HG03520 (cell line): ENCODE results near the gene IKBKE.

Experiments used
- ATAC-seq: cut with Tn5 transposase; IDR thresholded peaks from one replicate; pipeline ENCODE4 v1.9.1; 2021; ENCODE audit warnings: mild to moderate bottlenecking, moderate library complexity; ENCODE audit not compliant: unreplicated experiment

IKBKE gene

GRCh38 chr1:206469933-206470691 lies at the start of gene IKBKE:
Gene IKBKE, plus strand, starts transcription at chr1:206470476. Its CDS starts 2,752 bp downstream, at chr1:206473228.
- peak; percentile 47 for ATAC-seq

- no peak for ATAC-seq
Measured at GRCh38 chr1:206421616-206422340, 48.5 kb upstream of the IKBKE start.

GRCh38 chr1:206422525-206422924 lies 47.8 kb upstream of the IKBKE start:
- ATAC-seq = no peak

- no peak for ATAC-seq
Measured at GRCh38 chr1:206427291-206427690, 43.0 kb upstream of the IKBKE start.

- ATAC-seq = no peak
Measured at GRCh38 chr1:206429421-206429820, 40.9 kb upstream of the IKBKE start.

GRCh38 chr1:206430031-206430983 lies 40.0 kb upstream of the IKBKE start:
- ATAC-seq = peak; percentile 96

- no peak for ATAC-seq
Measured at GRCh38 chr1:206435445-206435844, 34.8 kb upstream of the IKBKE start.

- no peak for ATAC-seq
Measured at GRCh38 chr1:206438554-206438953, 31.7 kb upstream of the IKBKE start.

GRCh38 chr1:206439205-206439604 lies 31.1 kb upstream of the IKBKE start:
- ATAC-seq = no peak

- ATAC-seq = no peak
Measured at GRCh38 chr1:206441336-206441967, 28.8 kb upstream of the IKBKE start.

- no peak for ATAC-seq
Measured at GRCh38 chr1:206442101-206442500, 28.2 kb upstream of the IKBKE start.

GRCh38 chr1:206445116-206445515 lies 25.2 kb upstream of the IKBKE start:
- no peak for ATAC-seq

GRCh38 chr1:206445911-206446356 lies 24.3 kb upstream of the IKBKE start:
- ATAC-seq = no peak

- ATAC-seq = no peak
Measured at GRCh38 chr1:206446688-206447421, 23.4 kb upstream of the IKBKE start.

GRCh38 chr1:206447422-206447765 lies 22.9 kb upstream of the IKBKE start:
- no peak for ATAC-seq

- ATAC-seq = no peak
Measured at GRCh38 chr1:206447792-206448191, 22.5 kb upstream of the IKBKE start.

GRCh38 chr1:206448471-206448870 lies 21.8 kb upstream of the IKBKE start:
- no peak for ATAC-seq

- ATAC-seq = no peak
Measured at GRCh38 chr1:206449565-206449964, 20.7 kb upstream of the IKBKE start.

- ATAC-seq = no peak
Measured at GRCh38 chr1:206450281-206450680, 20.0 kb upstream of the IKBKE start.

- no peak for ATAC-seq
Measured at GRCh38 chr1:206451134-206451686, 19.1 kb upstream of the IKBKE start.
